Pancreas (tissue), 10 donors: ENCODE data around the gene MLIP. TPM values are rescaled to one million over a fixed set of nuclear protein-coding genes. Genes with fewer than 3 reads are reported as not detected.

ENCODE experiments used
- ATAC-seq, 4 donors: fragments of 200-7000 bp; cut with Tn5 transposase; one replicate each; pipeline versions ENCODE4 v1.8.0 to v1.9.1; 2020; ENCODE audit warnings: mild to moderate bottlenecking in 4 of 4, moderate library complexity in 4 of 4
- DNase-seq, 6 donors: peaks; one replicate each; pipeline ENCODE4 v3.0.0-alpha.2; 2020
- FAIRE-seq: peaks from 2 replicates; lab custom pipeline; 2012; peaks lifted over from hg19 to GRCh38; lab: Jason Lieb, UNC
- H3K27ac ChIP-seq, 4 donors: fragments of 200-600 bp; sonication (generic); 1 replicate in 3 of 4; 2 replicates in 1 of 4; pipeline versions ENCODE4 v1.5.0 to v1.8.0; 2020
- H3K27me3 ChIP-seq, 4 donors: fragments of 200-600 bp; one replicate each; pipeline ENCODE4 v1.8.0; 2021
- H3K36me3 ChIP-seq, 3 donors: fragments of 200-600 bp; sonication (generic) in 1 of 3; one replicate each; pipeline versions ENCODE4 v1.5.0 to v1.8.0; 2020 to 2021
- H3K4me1 ChIP-seq, 3 donors: fragments of 200-600 bp; one replicate each; pipeline ENCODE4 v1.8.0; 2021
- H3K4me3 ChIP-seq, 4 donors: fragments of 200-600 bp; sonication (generic) in 2 of 4; one replicate each; pipeline versions ENCODE4 v1.5.0 to v1.8.0; 2020 to 2021
- H3K9me3 ChIP-seq, 4 donors: fragments of 200-600 bp; one replicate each; pipeline ENCODE4 v1.8.0; 2021
- CTCF ChIP-seq, 4 donors: fragments of 200-600 bp; sonication (generic) in 3 of 4; IDR thresholded peaks; one replicate each; pipeline versions ENCODE4 v1.5.0 to v1.8.0; 2021; ENCODE audit warnings: antibody characterized with exemption in 4 of 4
- WGBS, 2 donors: extraction: QIAGEN DNeasy Blood & Tissue Kit; methylation state at CpG; one replicate each; pipeline ENCODE4 v1.1.7; 2013; 5-methylcytosine and 5-hydroxymethylcytosine counted together
- intact Hi-C, 3 donors: fragments of 100-400 bp; cut with DNase I; formaldehyde crosslinking; loops; one replicate each; pipeline versions ENCODE4 v1.11.1 to v1.14.2; 2022
- polyA plus RNA-seq, 2 donors: library from polyadenylated mRNA; stranded (reverse); fragments of 200-250 nt; gene quantifications; one replicate each; pipeline ENCODE4 v1.2.3, GENCODE V29; 2013
- total RNA-seq, 6 donors: library from RNA; stranded (reverse); fragmentation: NEBNext Ultra II Directional in 4 of 6; extraction: Animal tissue kit (Norgen Biotek cat#: 25700) in 4 of 6; gene quantifications; one replicate each; pipeline versions ENCODE4 v1.2.1 to v1.2.4, GENCODE V29; 2021 to 2023
- donor health status: healthy with polysubstance abuse.
- donor health status: DM: no; HTN: no; CAD: no; lungs with moderate emphysema.
- donor health status: DM: no; HTN: no; CAD: no.
- donor health status: control.
- donor health status: control.
- donor health status: Bipolar disorder and iron deficiency.
- donor health status: DM: yes; HTN: yes; CAD: no.
- donor health status: DM: no; HTN: no; CAD: no.
- donor health status: DM: no; HTN: no; CAD: no.
- donor health status: DM: yes; HTN: yes; CAD: no.

MLIP gene
- total and polyA plus RNA-seq, 8 donors = 0.32 to 5.8 (median 0.77) TPM

- WGBS, 2 donors = 27 to 29% methylated on average over 8 of the region's 8 CpGs
- no peak for FAIRE-seq
- no peak overlapping the region for H3K4me3 ChIP-seq
- no peak for TF ChIP-seq CTCF (IDR thresholded peaks at IDR 0.05)
- H3K9me3 ChIP-seq = no peaks in the 10 kb centered on the region
- H3K27me3 ChIP-seq = no peaks in the 10 kb centered on the region
- H3K4me1 ChIP-seq = no peaks in the 10 kb centered on the region
- H3K27ac ChIP-seq = no peak overlapping the region
- no peak for DNase-seq
- peak in 2 of 4 donors; percentile 51 to 74 for ATAC-seq
- H3K36me3 ChIP-seq = no peaks in the 10 kb centered on the region
- intact Hi-C loops = no loop called here
These were observed 3.7 kb upstream of the MLIP start for GRCh38 chr6:54107470-54108090.

GRCh38 chr6:54108271-54108670 is 3.0 kb upstream of the MLIP start:
- intact Hi-C loops = no loop called here
- Histone ChIP-seq H3K4me3 (no peak overlapping the region), H3K36me3 (no peaks in the 10 kb centered on the region), H3K9me3 (no peaks in the 10 kb centered on the region), H3K27me3 (no peaks in the 10 kb centered on the region), H3K27ac (no peak overlapping the region), H3K4me1 (no peaks in the 10 kb centered on the region)
- DNase-seq (no peak), ATAC-seq (no peak), FAIRE-seq (no peak)
- TF ChIP-seq CTCF (IDR thresholded peaks at IDR 0.05) = no peak

- Histone ChIP-seq H3K27me3 (no peaks in the 10 kb centered on the region), H3K27ac (no peak overlapping the region), H3K9me3 (no peaks in the 10 kb centered on the region), H3K4me1 (no peaks in the 10 kb centered on the region), H3K4me3 (no peak overlapping the region), H3K36me3 (no peaks in the 10 kb centered on the region)
- ATAC-seq = no peak
- DNase-seq = no peak
- no peak for TF ChIP-seq CTCF (IDR thresholded peaks at IDR 0.05)
- no peak for FAIRE-seq
- 59 to 73% methylated on average over 3 of the region's 3 CpGs for WGBS, 2 donors
- intact Hi-C loops = no loop called here
These were observed 1.7 kb upstream of the MLIP start for GRCh38 chr6:54109586-54109985.

- Histone ChIP-seq H3K36me3 (no peaks in the 10 kb centered on the region), H3K27me3 (no peaks in the 10 kb centered on the region), H3K9me3 (no peaks in the 10 kb centered on the region), H3K4me3 (no peak overlapping the region), H3K4me1 (no peaks in the 10 kb centered on the region), H3K27ac (no peak overlapping the region)
- WGBS, 2 donors = 67 to 70% methylated on average over 1 of the region's 1 CpG
- no peak for FAIRE-seq
- no peak for ATAC-seq
- intact Hi-C loops = no loop called here
- no peak for DNase-seq
- no peak for TF ChIP-seq CTCF (IDR thresholded peaks at IDR 0.05)
These were observed 958 bp downstream of the MLIP start for GRCh38 chr6:54112151-54112650.

GRCh38 chr6:54114991-54115390 is 3.7 kb downstream of the MLIP start:
- Histone ChIP-seq H3K9me3 (no peaks in the 10 kb centered on the region), H3K36me3 (no peaks in the 10 kb centered on the region), H3K27me3 (no peaks in the 10 kb centered on the region), H3K4me1 (no peaks in the 10 kb centered on the region), H3K27ac (no peak overlapping the region), H3K4me3 (no peak overlapping the region)
- DNase-seq = no peak
- no peak for FAIRE-seq
- intact Hi-C loops = no loop called here
- no peak for ATAC-seq
- WGBS, 2 donors = 73 to 83% methylated on average over 1 of the region's 1 CpG
- no peak for TF ChIP-seq CTCF (IDR thresholded peaks at IDR 0.05)
